NOMO-1 treated with DMSO at 0.1 percent for 48 hours (cell line): ENCODE data around the gene TMEM143.
"Not testable (repeated sequence)": the region's sequence is repeated elsewhere in the genome, so short reads cannot be mapped to it uniquely, and the experiment has no call there.

Experiments used
- DNase-seq: peaks from one replicate; lab custom pipeline; 2025; ENCODE audit not compliant: unreplicated experiment; lab: John Stamatoyannopoulos, UW

TMEM143 gene

GRCh38 chr19:48332351-48332661, 31.4 kb downstream of the TMEM143 start:
- no peak for DNase-seq

- DNase-seq = peak; percentile 91
These were observed 33.6 kb downstream of the TMEM143 start for GRCh38 chr19:48330012-48330681.

GRCh38 chr19:48329167-48329891, 34.4 kb downstream of the TMEM143 start:
- peak; percentile 57 for DNase-seq

GRCh38 chr19:48325265-48325910, 38.4 kb downstream of the TMEM143 start, which contains the start of gene EMP3:
EMP3 (plus strand) TSS chr19:48325552; CDS start chr19:48326845, 1,293 bp downstream.
- DNase-seq = peak; percentile 91

GRCh38 chr19:48321622-48322591, 41.8 kb downstream of the TMEM143 start:
- DNase-seq = peak; percentile 97

- DNase-seq = peak; percentile 93
These were observed 42.4 kb downstream of the TMEM143 start for GRCh38 chr19:48321372-48321621.

GRCh38 chr19:48319647-48320541, 43.8 kb downstream of the TMEM143 start:
- peak; percentile 50 for DNase-seq

GRCh38 chr19:48318286-48318987, 45.3 kb downstream of the TMEM143 start:
- DNase-seq = no peak

- not testable (repeated sequence) for DNase-seq
These were observed 46.1 kb downstream of the TMEM143 start for GRCh38 chr19:48317708-48317960.

GRCh38 chr19:48315712-48316111, 48.0 kb downstream of the TMEM143 start:
- DNase-seq = no peak

- DNase-seq = no peak
These were observed 52.4 kb downstream of the TMEM143 start for GRCh38 chr19:48311384-48311783.

GRCh38 chr19:48310227-48310626, 53.5 kb downstream of the TMEM143 start:
- DNase-seq = no peak

GRCh38 chr19:48309731-48310130, 54.0 kb downstream of the TMEM143 start:
- not testable (repeated sequence) for DNase-seq

- DNase-seq = no peak
These were observed 54.8 kb downstream of the TMEM143 start for GRCh38 chr19:48308631-48309586.

GRCh38 chr19:48303866-48304265, 59.9 kb downstream of the TMEM143 start:
- DNase-seq = no peak

GRCh38 chr19:48303367-48303766, 60.4 kb downstream of the TMEM143 start:
- no peak for DNase-seq

- DNase-seq = no peak
These were observed 61.2 kb downstream of the TMEM143 start for GRCh38 chr19:48302600-48302959.

- DNase-seq = no peak
These were observed 61.7 kb downstream of the TMEM143 start for GRCh38 chr19:48301886-48302599.
